Esophagus muscularis mucosa (tissue), 4 donors: ENCODE results near the gene AKT2.

ENCODE experiments used
- EP300 ChIP-seq: sonication (generic); formaldehyde crosslinking; IDR thresholded peaks from one replicate; pipeline ENCODE4 v1.6.1; 2017; ENCODE audit warnings: antibody characterized with exemption
- POLR2A ChIP-seq: fragments of 450-650 bp; IDR thresholded peaks from one replicate; pipeline ENCODE4 v1.6.1; 2017; ENCODE audit warnings: antibody characterized with exemption, moderate library complexity, mild to moderate bottlenecking, low read depth
- POLR2AphosphoS5 ChIP-seq, 2 donors: sonication (generic); formaldehyde crosslinking; IDR thresholded peaks; one replicate each; pipeline ENCODE4 v1.6.1; 2017; ENCODE audit warnings: antibody characterized with exemption in 2 of 2
- TF ChIP-seq, protein P1 (sequence below), 3 experiments: fragments of 200-600 bp in 2 of 3; fragments of 450-650 bp in 1 of 3; sonication (generic) in 2 of 3; IDR thresholded peaks; one replicate each; pipeline ENCODE4 v1.5.1; 2017 to 2019; ENCODE audit warnings: antibody characterized with exemption in 3 of 3, mild to moderate bottlenecking in 2 of 3, moderate library complexity in 1 of 3

DNA sequence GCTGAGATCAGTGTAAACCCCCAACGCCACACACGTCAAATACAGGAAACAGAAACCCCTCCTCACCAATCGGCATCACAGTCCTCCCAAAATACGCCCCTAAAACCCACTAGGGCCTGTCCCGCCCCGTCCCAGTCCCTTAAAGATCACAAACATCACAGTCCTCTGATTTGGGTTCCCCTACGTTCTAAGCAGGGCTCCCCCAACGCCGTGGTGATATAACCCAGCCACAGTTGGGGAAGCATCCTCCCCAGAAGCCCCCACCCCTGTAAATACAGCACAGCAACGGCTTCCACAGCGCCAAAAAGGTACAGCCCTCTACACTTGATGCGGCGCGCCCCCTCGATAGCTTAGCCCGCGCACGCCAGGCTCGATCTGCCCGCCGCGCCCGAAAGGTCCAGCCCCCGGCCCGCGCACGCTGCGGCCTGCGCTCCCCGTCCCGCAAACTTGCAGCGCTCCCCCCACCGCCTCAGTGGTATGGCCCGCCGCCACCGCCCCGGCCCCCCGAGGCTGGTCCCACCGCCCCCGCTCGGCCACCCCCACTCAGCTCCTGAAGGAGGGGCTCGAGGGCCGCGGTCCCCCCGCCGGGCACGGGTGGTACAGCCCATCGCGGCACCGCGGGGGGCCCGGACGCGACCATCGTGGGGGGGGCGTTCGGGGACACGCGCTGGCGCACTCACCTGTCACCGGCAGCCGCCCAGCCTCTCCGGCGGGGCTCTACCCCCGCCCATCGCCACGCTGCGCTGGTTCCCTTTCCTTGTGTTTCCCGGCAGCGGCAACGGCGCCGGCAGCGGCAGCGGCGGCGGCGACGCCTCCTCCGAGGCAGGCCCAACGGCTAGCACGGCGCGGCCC lies at the start of gene AKT2:
- TF ChIP-seq POLR2A (no peak), POLR2AphosphoS5 (IDR thresholded peaks at IDR 0.05) (no peak), EP300 (no peak)
- TF ChIP-seq, protein P1, sequence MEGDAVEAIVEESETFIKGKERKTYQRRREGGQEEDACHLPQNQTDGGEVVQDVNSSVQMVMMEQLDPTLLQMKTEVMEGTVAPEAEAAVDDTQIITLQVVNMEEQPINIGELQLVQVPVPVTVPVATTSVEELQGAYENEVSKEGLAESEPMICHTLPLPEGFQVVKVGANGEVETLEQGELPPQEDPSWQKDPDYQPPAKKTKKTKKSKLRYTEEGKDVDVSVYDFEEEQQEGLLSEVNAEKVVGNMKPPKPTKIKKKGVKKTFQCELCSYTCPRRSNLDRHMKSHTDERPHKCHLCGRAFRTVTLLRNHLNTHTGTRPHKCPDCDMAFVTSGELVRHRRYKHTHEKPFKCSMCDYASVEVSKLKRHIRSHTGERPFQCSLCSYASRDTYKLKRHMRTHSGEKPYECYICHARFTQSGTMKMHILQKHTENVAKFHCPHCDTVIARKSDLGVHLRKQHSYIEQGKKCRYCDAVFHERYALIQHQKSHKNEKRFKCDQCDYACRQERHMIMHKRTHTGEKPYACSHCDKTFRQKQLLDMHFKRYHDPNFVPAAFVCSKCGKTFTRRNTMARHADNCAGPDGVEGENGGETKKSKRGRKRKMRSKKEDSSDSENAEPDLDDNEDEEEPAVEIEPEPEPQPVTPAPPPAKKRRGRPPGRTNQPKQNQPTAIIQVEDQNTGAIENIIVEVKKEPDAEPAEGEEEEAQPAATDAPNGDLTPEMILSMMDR (IDR thresholded peaks at IDR 0.05): no peak
